K562 (cell line): ENCODE measurements around the gene CNKSR1. TPM values are rescaled to one million over a fixed set of nuclear protein-coding genes. Genes with fewer than 3 reads are reported as not detected.

Source experiments
- ATAC-seq: fragments of 200-7000 bp; cut with Tn5 transposase; 3 replicates; pipeline ENCODE4 v1.9.1; 2020; ENCODE audit warnings: moderate library complexity
- BruUV-seq: library from RNA; stranded (reverse); fragments of 400-500 nt; replicated peaks from 2 replicates; lab custom pipeline; 2021; lab: Mats Ljungman, UMichigan
- CTCF ChIA-PET: fragments of 300-600 bp; formaldehyde crosslinking; extraction: SDS; loops from one replicate; lab custom pipeline; 2021; ENCODE audit warnings: low intra/inter-chr PET ratio; lab: Yijun Ruan, JAX
- POLR2A ChIA-PET: fragments of 300-600, 350-650 bp; sonication (Branson Sonifier 250); formaldehyde crosslinking; extraction: SDS; loops from one replicate; lab custom pipeline; 2021; ENCODE audit warnings: antibody characterized with exemption, inconsistent platforms; lab: Yijun Ruan, JAX
- DNase-seq, 4 experiments: peaks; one replicate each; pipeline versions ENCODE4 v3.0.0 to v3.0.0-alpha.2; 2011 to 2018; ENCODE audit warnings: low spot score in 3 of 4, mixed read lengths in 3 of 4; ENCODE audit errors: extremely low read depth in 1 of 4
- FAIRE-seq: peaks from 2 replicates; lab custom pipeline; 2011; peaks lifted over from hg19 to GRCh38; lab: Jason Lieb, UNC
- H2AFZ ChIP-seq: 2 replicates; pipeline ENCODE4 v1.6.0; 2011; ENCODE audit warnings: low read depth, low read length, control low read depth, inconsistent platforms
- H3K27ac ChIP-seq: fragments of 200-600 bp; 3 replicates; pipeline ENCODE4 v1.8.0; 2011; ENCODE audit warnings: low read depth, mild to moderate bottlenecking, control low read depth, inconsistent platforms, low read length, moderate library complexity, mixed read lengths; ENCODE audit errors: extremely low read depth
- H3K27me3 ChIP-seq, 2 experiments: fragments of 300-600 bp in 1 of 2; 2 replicates in 1 of 2; 3 replicates in 1 of 2; pipeline versions ENCODE4 v1.6.0 to v1.8.0; 2011; ENCODE audit warnings: inconsistent platforms in 2 of 2, low read length in 2 of 2, mild to moderate bottlenecking in 1 of 2, mixed read lengths in 1 of 2, moderate library complexity in 1 of 2; ENCODE audit not compliant: control insufficient read depth in 2 of 2, insufficient read depth in 2 of 2
- H3K36me3 ChIP-seq: fragments of 300-600 bp; 3 replicates; pipeline ENCODE4 v1.8.0; 2011; ENCODE audit warnings: mild to moderate bottlenecking, low read length, inconsistent platforms; ENCODE audit not compliant: control insufficient read depth, insufficient read depth
- H3K4me1 ChIP-seq, 2 experiments: fragments of 200-600 bp in 1 of 2; replicated peaks in 1 of 2; 2 replicates in 1 of 2; 3 replicates in 1 of 2; pipeline versions ENCODE4 v1.5.1 to v1.8.0; 2011; ENCODE audit warnings: inconsistent platforms in 2 of 2, low read length in 2 of 2, mild to moderate bottlenecking in 1 of 2, mixed read lengths in 1 of 2, moderate library complexity in 1 of 2; ENCODE audit not compliant: control insufficient read depth in 2 of 2, insufficient read depth in 2 of 2
- H3K4me2 ChIP-seq: 2 replicates; pipeline ENCODE4 v1.6.1; 2011; ENCODE audit warnings: low read length, control low read depth, inconsistent platforms, mixed read lengths; ENCODE audit not compliant: insufficient read depth
- H3K4me3 ChIP-seq: fragments of 200-600 bp; sonication (generic), shearing (Covaris generic); 2 replicates; pipeline ENCODE4 v1.5.1; 2016; ENCODE audit warnings: control low read depth, inconsistent platforms
- H3K79me2 ChIP-seq: fragments of 200-600 bp; 3 replicates; pipeline ENCODE4 v1.8.0; 2011; ENCODE audit warnings: low read length, inconsistent platforms; ENCODE audit not compliant: control insufficient read depth, insufficient read depth
- H3K9ac ChIP-seq, 2 experiments: 2 replicates each; pipeline versions ENCODE4 v1.6.0 to v1.6.1; 2011; ENCODE audit warnings: low read depth in 2 of 2, low read length in 2 of 2, control low read depth in 1 of 2, inconsistent platforms in 1 of 2, mild to moderate bottlenecking in 1 of 2, mixed read lengths in 1 of 2; ENCODE audit not compliant: insufficient read depth in 1 of 2
- H3K9me1 ChIP-seq: one replicate; pipeline ENCODE4 v1.6.0; 2011; ENCODE audit warnings: inconsistent platforms, mild to moderate bottlenecking, low read length, moderate library complexity; ENCODE audit not compliant: control insufficient read depth, insufficient read depth
- H3K9me3 ChIP-seq: replicated peaks from 2 replicates; pipeline ENCODE4 v1.5.1; 2011; ENCODE audit warnings: low read depth, low read length, inconsistent platforms; ENCODE audit not compliant: control insufficient read depth, insufficient read depth
- H4K20me1 ChIP-seq: replicated peaks from 2 replicates; pipeline ENCODE4 v1.6.1; 2011; ENCODE audit warnings: low read length, inconsistent platforms, mixed read lengths; ENCODE audit not compliant: control insufficient read depth, insufficient read depth
- BRD4 ChIP-seq: fragments of 200-600 bp; sonication (generic); IDR thresholded peaks from 2 replicates; pipeline ENCODE4 v1.6.1; 2017; ENCODE audit warnings: inconsistent platforms
- CCNT2 ChIP-seq: IDR thresholded peaks from 2 replicates; pipeline ENCODE4 v1.6.1; 2011; ENCODE audit warnings: borderline replicate concordance, low read depth, mild to moderate bottlenecking, moderate library complexity, mixed read lengths, low read length; ENCODE audit not compliant: insufficient read length; ENCODE audit errors: extremely low read depth
- CHD4 ChIP-seq: fragments of 200-600 bp; sonication (generic); IDR thresholded peaks from 3 replicates; pipeline ENCODE4 v1.6.1; 2012; ENCODE audit warnings: low read depth, mild to moderate bottlenecking, mixed read lengths, low read length, inconsistent platforms; ENCODE audit not compliant: insufficient read depth, insufficient replicate concordance, poor library complexity, severe bottlenecking
- HMG20B ChIP-seq: fragments of 250-450 bp; sonication (Bioruptor Pico); IDR thresholded peaks from 2 replicates; pipeline ENCODE4 v1.5.0; 2021; ENCODE audit warnings: mild to moderate bottlenecking
- MAFF ChIP-seq: IDR thresholded peaks from 2 replicates; pipeline ENCODE4 v1.6.1; 2012; ENCODE audit warnings: low read length, improper control_type of control experiment
- MEF2A ChIP-seq: IDR thresholded peaks from 2 replicates; pipeline ENCODE4 v1.6.1; 2011; ENCODE audit warnings: low read depth, mild to moderate bottlenecking, low read length, moderate library complexity; ENCODE audit not compliant: control insufficient read depth
- NR2F6 ChIP-seq: fragments of 450-650 bp; formaldehyde crosslinking; IDR thresholded peaks from 2 replicates; pipeline ENCODE4 v1.4.0; 2020; ENCODE audit warnings: mild to moderate bottlenecking
- PHF20 ChIP-seq: fragments of 450-650 bp; IDR thresholded peaks from 2 replicates; pipeline ENCODE4 v1.6.1; 2018; ENCODE audit not compliant: partially characterized antibody
- ZNF140 ChIP-seq: fragments of 250-450 bp; sonication (Bioruptor Pico); IDR thresholded peaks from 2 replicates; pipeline ENCODE4 v1.8.0; 2021; ENCODE audit warnings: moderate library complexity, mild to moderate bottlenecking, inconsistent platforms
- ZNF707 ChIP-seq: fragments of 250-450 bp; sonication (Bioruptor Pico); conservative IDR thresholded peaks from 2 replicates; pipeline ENCODE4 v1.8.0; 2022; ENCODE audit warnings: inconsistent platforms, mild to moderate bottlenecking, moderate library complexity
- WGBS: fragments of 100-300 bp; shearing (Covaris generic); methylation state at CpG from one replicate; pipeline ENCODE4 v1.1.6; 2016; ENCODE audit warnings: low coverage, mixed read lengths; ENCODE audit not compliant: insufficient coverage; ENCODE audit errors: missing lambda C conversion rate; 5-methylcytosine and 5-hydroxymethylcytosine counted together
- in situ Hi-C: fragments of 300-500 bp; cut with MboI; formaldehyde crosslinking; loops from 4 replicates; pipeline ENCODE4 v1.15.0; 2018; ENCODE audit warnings: inconsistent platforms, mixed read lengths
- intact Hi-C: fragments of 100-400 bp; cut with micrococcal nuclease; formaldehyde crosslinking; loops from 2 replicates; pipeline ENCODE4 v1.14.2; 2022
- polyA plus RNA-seq, 8 experiments: library from polyadenylated mRNA; depleted of rRNA in 4 of 8; stranded (reverse) in 5 of 8; unstranded in 3 of 8; fragments of >200 nt; fragmentation: Nextera tagmentation in 2 of 8; fragmentation: Illumina TruSeq in 1 of 8; extraction: Ambion mirVana in 2 of 8; extraction: Trizol in 1 of 8; gene quantifications; 2 replicates each; pipeline versions ENCODE4 v1.2.1 to v1.2.3, GENCODE V29; 2011 to 2014; ENCODE audit warnings: inconsistent platforms in 1 of 8, missing spikeins in 1 of 8
- total RNA-seq, 7 experiments: library from RNA; depleted of rRNA in 6 of 7; stranded (reverse); fragments of >200 nt in 6 of 7; fragmentation: Illumina TruSeq in 2 of 7; extraction: Trizol in 2 of 7; gene quantifications; 2 replicates each; pipeline versions ENCODE4 v1.2.1 to v1.2.3, GENCODE V29; 2011 to 2021; ENCODE audit warnings: low replicate concordance in 1 of 7
- TF ChIP-seq, protein P1 (sequence below): sonication (generic); formaldehyde crosslinking; IDR thresholded peaks from 2 replicates; pipeline ENCODE4 v1.8.1; 2022; ENCODE audit warnings: missing genetic modification reagents
- TF ChIP-seq, protein P2 (sequence below), 2 experiments: fragments of 450-650 bp in 1 of 2; IDR thresholded peaks; 2 replicates each; pipeline ENCODE4 v1.6.1; 2011 to 2017; ENCODE audit warnings: low read depth in 2 of 2, antibody characterized with exemption in 1 of 2, borderline replicate concordance in 1 of 2, low read length in 1 of 2, mild to moderate bottlenecking in 1 of 2, mixed read lengths in 1 of 2; ENCODE audit not compliant: control insufficient read depth in 1 of 2
- TF ChIP-seq, protein P3 (sequence below): IDR thresholded peaks from 3 replicates; pipeline ENCODE4 v1.6.1; 2011; ENCODE audit warnings: borderline replicate concordance, mild to moderate bottlenecking; ENCODE audit not compliant: insufficient read length, insufficient read depth

CNKSR1 gene
- total and polyA plus RNA-seq, 9 of the 15 experiments (the other 6 are each of a cell fraction or from before 2014, with no cell fraction given) = 0.03 to 2.8 (median 1.1) TPM

DNA sequence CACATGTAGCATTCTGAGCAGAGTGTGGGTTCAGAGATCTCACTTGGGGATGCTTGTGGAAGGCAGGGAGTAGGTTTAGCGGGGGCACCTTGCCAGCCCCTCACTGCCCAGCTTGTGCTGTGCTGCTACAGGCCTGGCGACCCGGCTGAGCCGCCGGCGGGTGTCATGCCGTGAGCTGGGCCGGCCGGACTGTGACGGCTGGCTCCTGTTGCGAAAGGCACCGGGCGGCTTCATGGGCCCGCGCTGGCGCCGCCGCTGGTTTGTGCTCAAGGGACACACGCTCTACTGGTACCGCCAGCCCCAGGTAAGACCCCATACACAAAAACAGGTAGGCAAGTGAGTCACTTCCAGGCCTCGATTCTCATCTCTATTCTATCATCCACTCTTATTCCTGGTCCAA is 7.6 kb downstream of the CNKSR1 start:
- ChIA-PET POLR2A (interaction anchor here (0.7 to 1.1 kb wide), 2 partner anchors 13 to 181 kb away, joined by 3 to 5 read pairs; partner anchors contain the start of gene ZNF593OS), CTCF (no interaction called here)
- 0 out of 2 replicates have a peak, but pooled peaks cover 2% of the 10 kb centered on the region for H4K20me1 ChIP-seq
- in situ Hi-C loops (no loop called here), intact Hi-C loops (no loop called here)
- ATAC-seq (no peak), FAIRE-seq (no peak), DNase-seq (no peak)
- H2AFZ ChIP-seq = no peak overlapping the region
- no peak overlapping the region for H3K4me2 ChIP-seq
- H3K79me2 ChIP-seq = no peaks in the 10 kb centered on the region
- no peaks in the 10 kb centered on the region for H3K9me1 ChIP-seq
- no peak for TF ChIP-seq MAFF
- no peak for TF ChIP-seq ZNF140 (CRISPR knock-in tag)
- no peak for TF ChIP-seq PHF20
- TF ChIP-seq, protein P1, sequence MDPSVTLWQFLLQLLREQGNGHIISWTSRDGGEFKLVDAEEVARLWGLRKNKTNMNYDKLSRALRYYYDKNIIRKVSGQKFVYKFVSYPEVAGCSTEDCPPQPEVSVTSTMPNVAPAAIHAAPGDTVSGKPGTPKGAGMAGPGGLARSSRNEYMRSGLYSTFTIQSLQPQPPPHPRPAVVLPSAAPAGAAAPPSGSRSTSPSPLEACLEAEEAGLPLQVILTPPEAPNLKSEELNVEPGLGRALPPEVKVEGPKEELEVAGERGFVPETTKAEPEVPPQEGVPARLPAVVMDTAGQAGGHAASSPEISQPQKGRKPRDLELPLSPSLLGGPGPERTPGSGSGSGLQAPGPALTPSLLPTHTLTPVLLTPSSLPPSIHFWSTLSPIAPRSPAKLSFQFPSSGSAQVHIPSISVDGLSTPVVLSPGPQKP = no peak
- no peak for TF ChIP-seq CHD4
- TF ChIP-seq, protein P2, sequence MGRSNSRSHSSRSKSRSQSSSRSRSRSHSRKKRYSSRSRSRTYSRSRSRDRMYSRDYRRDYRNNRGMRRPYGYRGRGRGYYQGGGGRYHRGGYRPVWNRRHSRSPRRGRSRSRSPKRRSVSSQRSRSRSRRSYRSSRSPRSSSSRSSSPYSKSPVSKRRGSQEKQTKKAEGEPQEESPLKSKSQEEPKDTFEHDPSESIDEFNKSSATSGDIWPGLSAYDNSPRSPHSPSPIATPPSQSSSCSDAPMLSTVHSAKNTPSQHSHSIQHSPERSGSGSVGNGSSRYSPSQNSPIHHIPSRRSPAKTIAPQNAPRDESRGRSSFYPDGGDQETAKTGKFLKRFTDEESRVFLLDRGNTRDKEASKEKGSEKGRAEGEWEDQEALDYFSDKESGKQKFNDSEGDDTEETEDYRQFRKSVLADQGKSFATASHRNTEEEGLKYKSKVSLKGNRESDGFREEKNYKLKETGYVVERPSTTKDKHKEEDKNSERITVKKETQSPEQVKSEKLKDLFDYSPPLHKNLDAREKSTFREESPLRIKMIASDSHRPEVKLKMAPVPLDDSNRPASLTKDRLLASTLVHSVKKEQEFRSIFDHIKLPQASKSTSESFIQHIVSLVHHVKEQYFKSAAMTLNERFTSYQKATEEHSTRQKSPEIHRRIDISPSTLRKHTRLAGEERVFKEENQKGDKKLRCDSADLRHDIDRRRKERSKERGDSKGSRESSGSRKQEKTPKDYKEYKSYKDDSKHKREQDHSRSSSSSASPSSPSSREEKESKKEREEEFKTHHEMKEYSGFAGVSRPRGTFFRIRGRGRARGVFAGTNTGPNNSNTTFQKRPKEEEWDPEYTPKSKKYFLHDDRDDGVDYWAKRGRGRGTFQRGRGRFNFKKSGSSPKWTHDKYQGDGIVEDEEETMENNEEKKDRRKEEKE (IDR thresholded peaks at IDR 0.05; ENCODE audit: borderline replicate concordance in 1 of 2, control insufficient read depth in 1 of 2, low read depth in 2 of 2, low read length in 1 of 2) = no peak
- TF ChIP-seq ZNF707 (CRISPR knock-in tag) = no peak
- no peak for TF ChIP-seq NR2F6 (CRISPR knock-in tag)
- TF ChIP-seq HMG20B (CRISPR knock-in tag) = no peak
- no peak for TF ChIP-seq CCNT2
- TF ChIP-seq BRD4 = no peak
- TF ChIP-seq, protein P3, sequence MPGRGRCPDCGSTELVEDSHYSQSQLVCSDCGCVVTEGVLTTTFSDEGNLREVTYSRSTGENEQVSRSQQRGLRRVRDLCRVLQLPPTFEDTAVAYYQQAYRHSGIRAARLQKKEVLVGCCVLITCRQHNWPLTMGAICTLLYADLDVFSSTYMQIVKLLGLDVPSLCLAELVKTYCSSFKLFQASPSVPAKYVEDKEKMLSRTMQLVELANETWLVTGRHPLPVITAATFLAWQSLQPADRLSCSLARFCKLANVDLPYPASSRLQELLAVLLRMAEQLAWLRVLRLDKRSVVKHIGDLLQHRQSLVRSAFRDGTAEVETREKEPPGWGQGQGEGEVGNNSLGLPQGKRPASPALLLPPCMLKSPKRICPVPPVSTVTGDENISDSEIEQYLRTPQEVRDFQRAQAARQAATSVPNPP = no peak
- no peak for TF ChIP-seq MEF2A
- no peak overlapping the region for H3K4me3 ChIP-seq
- H3K9me3 ChIP-seq = no peaks in the 10 kb centered on the region
- 83% methylated on average over 21 of the region's 21 CpGs for WGBS
- H3K27me3 ChIP-seq = no peaks in the 10 kb centered on the region
- H3K27ac ChIP-seq = no peak overlapping the region
- H3K36me3 ChIP-seq = no peaks in the 10 kb centered on the region
- H3K4me1 ChIP-seq = peaks cover 0 to 30% of the 10 kb centered on the region in 2 experiments; a peak in 2 of 5 replicates
- H3K9ac ChIP-seq = no peak overlapping the region
- no TSS peak for BruUV-seq
